ENCODE data around the gene GPRIN1. TPM values are rescaled to one million over a fixed set of nuclear protein-coding genes. Genes with fewer than 3 reads are reported as not detected.

The GPRIN1 gene
- total and polyA plus RNA-seq, 2 of the 4 experiments (the other 2 are of a cell fraction), result 3.0 to 4.7 TPM

DNA sequence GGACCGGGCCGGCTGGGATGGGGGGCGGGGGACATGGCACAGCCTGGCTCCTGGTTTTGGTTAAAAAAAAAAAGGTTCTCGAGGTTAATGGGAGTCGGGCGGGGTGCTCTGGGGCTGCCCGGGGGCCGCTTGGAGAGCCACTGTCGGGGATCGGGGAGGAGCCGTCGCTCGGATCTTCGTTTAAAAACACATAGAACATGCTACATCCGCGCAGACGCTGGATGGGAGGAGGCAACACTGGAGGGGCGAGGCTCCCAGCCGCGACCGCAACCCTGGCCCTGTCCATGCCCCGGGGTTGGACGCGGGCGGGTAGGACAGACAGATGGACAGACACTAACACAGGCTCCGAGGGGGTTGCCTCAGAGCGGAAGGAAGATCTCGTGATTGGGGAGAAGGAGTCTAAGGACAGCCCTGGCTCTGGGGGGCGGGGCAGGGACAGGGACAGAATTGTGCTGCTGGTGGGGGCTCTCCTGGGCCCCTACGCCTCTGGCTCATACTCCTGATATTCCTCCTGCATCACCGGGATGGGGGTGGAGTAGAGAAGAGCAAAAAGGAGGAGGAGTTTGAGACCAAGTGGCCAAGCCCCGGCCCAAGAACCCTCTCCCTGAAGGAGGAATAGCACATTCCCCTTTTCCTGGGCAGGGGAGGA, 10.5 kb upstream of the GPRIN1 start:
- ChIA-PET POLR2A (ENCODE audit: unreplicated experiment) (no interaction called here), CTCF (interaction anchor here (1.4 kb wide), 1 partner anchor 47 kb away, joined by 7 read pairs; no protein-coding TSS in a partner anchor)
- Histone ChIP-seq H3K79me1 (ENCODE audit: low read depth in 1 of 2, low read length in 2 of 2) (no peaks in the 10 kb centered on the region), H2BK5ac (ENCODE audit: low read depth, low read length, poor library complexity, severe bottlenecking) (no peak overlapping the region), H3K23ac (ENCODE audit: low read depth, low read length) (no peak overlapping the region), H3K4ac (ENCODE audit: low read depth, low read length) (no peak overlapping the region), H3K14ac (replicated peaks; ENCODE audit: low read depth, low read length) (no peak overlapping the region), H2BK15ac (ENCODE audit: low read depth, low read length) (no peak overlapping the region), H2BK120ac (ENCODE audit: low read depth, low read length) (0 out of 2 replicates have a peak overlapping the region, but pooled peaks have one; percentile 8), H4K8ac (ENCODE audit: low read depth in 2 of 2, low read length in 2 of 2) (no peak overlapping the region), H2AFZ (replicated peaks; ENCODE audit: low read length, poor library complexity) (peak overlapping the region; percentile 90), H2AK9ac (replicated peaks; ENCODE audit: low read depth, low read length, poor library complexity) (no peak overlapping the region), H4K20me1 (ENCODE audit: insufficient read depth, low read length) (no peaks in the 10 kb centered on the region), H3K9me1 (ENCODE audit: insufficient read depth, low read length) (peaks cover 2% of the 10 kb centered on the region; the same call in 1 of the 2 replicates), H4K91ac (ENCODE audit: insufficient read depth, low read depth, low read length) (no peak overlapping the region), H3K18ac (ENCODE audit: low read depth, low read length) (no peak overlapping the region), H3K4me1 (ENCODE audit: control insufficient read depth, insufficient read depth, low read length) (peaks cover 17% of the 10 kb centered on the region), H4K5ac (ENCODE audit: low read depth, low read length) (no peak overlapping the region), H3K36me3 (ENCODE audit: control insufficient read depth, insufficient read depth, low read length) (no peaks in the 10 kb centered on the region), H3K9me3 (ENCODE audit: control insufficient read depth, insufficient read depth, low read length) (no peaks in the 10 kb centered on the region), H3K27me3 (ENCODE audit: control insufficient read depth, insufficient read depth, low read length) (peaks cover 40% of the 10 kb centered on the region), H2BK20ac (ENCODE audit: low read depth, low read length) (no peak overlapping the region), H3K56ac (ENCODE audit: extremely low read depth, insufficient read depth, low read length) (no peak overlapping the region), H2AK5ac (ENCODE audit: low read depth, low read length) (no peak overlapping the region), H3K9ac (ENCODE audit: low read depth, low read length) (no peak overlapping the region), H3K27ac (ENCODE audit: insufficient read depth, low read length) (no peak overlapping the region), H3K4me3 (ENCODE audit: insufficient read depth, low read depth, low read length) (peak overlapping the region; percentile 7), H3K4me2 (ENCODE audit: low read depth, low read length) (peak overlapping the region; percentile 70)
- peak; percentile 24 for ATAC-seq (ENCODE audit: low read depth)
- WGBS, 2 experiments (ENCODE audit: extremely low coverage in 2 of 2, insufficient read length in 1 of 2), result 0% methylated on average over 5 of the region's 32 CpGs; no CpG with 5 or more reads in 1 of the 2 experiments
- BruUV-seq (replicated peaks), result no TSS peak
- in situ Hi-C loops (cut with MboI; ENCODE audit: low sequenced_read_pairs) (loop anchor here (10.0 kb wide), 1 partner anchor 46 kb away; no protein-coding TSS in a partner anchor), intact Hi-C loops (cut with micrococcal nuclease) (no loop called here), dilution Hi-C loops (cut with HindIII; ENCODE audit: low sequenced_read_pairs, unreplicated experiment) (no loop called here)
- no peak for DNase-seq
- TF ChIP-seq, protein P1, sequence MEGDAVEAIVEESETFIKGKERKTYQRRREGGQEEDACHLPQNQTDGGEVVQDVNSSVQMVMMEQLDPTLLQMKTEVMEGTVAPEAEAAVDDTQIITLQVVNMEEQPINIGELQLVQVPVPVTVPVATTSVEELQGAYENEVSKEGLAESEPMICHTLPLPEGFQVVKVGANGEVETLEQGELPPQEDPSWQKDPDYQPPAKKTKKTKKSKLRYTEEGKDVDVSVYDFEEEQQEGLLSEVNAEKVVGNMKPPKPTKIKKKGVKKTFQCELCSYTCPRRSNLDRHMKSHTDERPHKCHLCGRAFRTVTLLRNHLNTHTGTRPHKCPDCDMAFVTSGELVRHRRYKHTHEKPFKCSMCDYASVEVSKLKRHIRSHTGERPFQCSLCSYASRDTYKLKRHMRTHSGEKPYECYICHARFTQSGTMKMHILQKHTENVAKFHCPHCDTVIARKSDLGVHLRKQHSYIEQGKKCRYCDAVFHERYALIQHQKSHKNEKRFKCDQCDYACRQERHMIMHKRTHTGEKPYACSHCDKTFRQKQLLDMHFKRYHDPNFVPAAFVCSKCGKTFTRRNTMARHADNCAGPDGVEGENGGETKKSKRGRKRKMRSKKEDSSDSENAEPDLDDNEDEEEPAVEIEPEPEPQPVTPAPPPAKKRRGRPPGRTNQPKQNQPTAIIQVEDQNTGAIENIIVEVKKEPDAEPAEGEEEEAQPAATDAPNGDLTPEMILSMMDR (conservative IDR thresholded peaks at IDR 0.05; ENCODE audit: low read depth, low read length), result no peak
- TF ChIP-seq, protein P2, sequence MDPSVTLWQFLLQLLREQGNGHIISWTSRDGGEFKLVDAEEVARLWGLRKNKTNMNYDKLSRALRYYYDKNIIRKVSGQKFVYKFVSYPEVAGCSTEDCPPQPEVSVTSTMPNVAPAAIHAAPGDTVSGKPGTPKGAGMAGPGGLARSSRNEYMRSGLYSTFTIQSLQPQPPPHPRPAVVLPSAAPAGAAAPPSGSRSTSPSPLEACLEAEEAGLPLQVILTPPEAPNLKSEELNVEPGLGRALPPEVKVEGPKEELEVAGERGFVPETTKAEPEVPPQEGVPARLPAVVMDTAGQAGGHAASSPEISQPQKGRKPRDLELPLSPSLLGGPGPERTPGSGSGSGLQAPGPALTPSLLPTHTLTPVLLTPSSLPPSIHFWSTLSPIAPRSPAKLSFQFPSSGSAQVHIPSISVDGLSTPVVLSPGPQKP (IDR thresholded peaks at IDR 0.05; ENCODE audit: borderline replicate concordance, low read depth, low read length), result no peak
- TF ChIP-seq MAZ (IDR thresholded peaks at IDR 0.05; ENCODE audit: borderline replicate concordance, low read depth, low read length) (no peak), RFX5 (IDR thresholded peaks at IDR 0.05; ENCODE audit: low read depth, low read length) (no peak), NFE2L2 (IDR thresholded peaks at IDR 0.05; ENCODE audit: low read depth, low read length) (no peak), SMC3 (IDR thresholded peaks at IDR 0.05; ENCODE audit: low read depth, low read length) (no peak), POLR2A (IDR thresholded peaks at IDR 0.05; ENCODE audit: low read depth, low read length) (no peak), FOS (IDR thresholded peaks at IDR 0.05; ENCODE audit: low read depth, low read length) (no peak), CEBPB (IDR thresholded peaks at IDR 0.05; ENCODE audit: low read depth, low read length) (no peak), RAD21 (IDR thresholded peaks at IDR 0.05; ENCODE audit: low read length) (no peak), CHD1 (IDR thresholded peaks at IDR 0.05; ENCODE audit: low read depth, low read length) (no peak), MXI1 (IDR thresholded peaks at IDR 0.05; ENCODE audit: borderline replicate concordance, low read depth, low read length) (no peak), BHLHE40 (IDR thresholded peaks at IDR 0.05; ENCODE audit: low read depth, low read length) (no peak; the same call in 1 of the 2 replicates), MAFK (IDR thresholded peaks at IDR 0.05; ENCODE audit: low read depth, low read length) (no peak), RCOR1 (IDR thresholded peaks at IDR 0.05; ENCODE audit: insufficient replicate concordance, low read length) (no peak)
- TF ChIP-seq, protein P3, sequence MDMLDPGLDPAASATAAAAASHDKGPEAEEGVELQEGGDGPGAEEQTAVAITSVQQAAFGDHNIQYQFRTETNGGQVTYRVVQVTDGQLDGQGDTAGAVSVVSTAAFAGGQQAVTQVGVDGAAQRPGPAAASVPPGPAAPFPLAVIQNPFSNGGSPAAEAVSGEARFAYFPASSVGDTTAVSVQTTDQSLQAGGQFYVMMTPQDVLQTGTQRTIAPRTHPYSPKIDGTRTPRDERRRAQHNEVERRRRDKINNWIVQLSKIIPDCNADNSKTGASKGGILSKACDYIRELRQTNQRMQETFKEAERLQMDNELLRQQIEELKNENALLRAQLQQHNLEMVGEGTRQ (IDR thresholded peaks at IDR 0.05; ENCODE audit: low read depth, low read length), result no peak

All from IMR-90 (cell line).